Caco-2 (cell line): ENCODE data around the gene SMURF2. TPM values are rescaled to one million over a fixed set of nuclear protein-coding genes. Genes with fewer than 3 reads are reported as not detected.

ENCODE experiments used
- BruUV-seq: library from RNA; stranded (reverse); fragments of 400-500 nt; replicated peaks from 2 replicates; lab custom pipeline; 2021; lab: Mats Ljungman, UMichigan
- CTCF ChIA-PET: fragments of 300-600 bp; sonication (Branson Sonifier 250); formaldehyde crosslinking; loops from one replicate; lab custom pipeline; 2022; ENCODE audit warnings: antibody characterized with exemption; lab: Charles Lee
- POLR2A ChIA-PET: fragments of 300-600 bp; sonication (Branson Sonifier 250); formaldehyde crosslinking; loops from one replicate; lab custom pipeline; 2022; ENCODE audit warnings: antibody characterized with exemption; lab: Charles Lee
- DNase-seq, 2 experiments: peaks; one replicate each; pipeline versions ENCODE4 v3.0.0 to v3.0.0-alpha.2; 2020 to 2022
- H3K27me3 ChIP-seq: replicated peaks from 2 replicates; pipeline ENCODE4 v1.6.0; 2011; ENCODE audit warnings: low read length; ENCODE audit not compliant: control insufficient read depth, insufficient read depth
- H3K36me3 ChIP-seq: 2 replicates; pipeline ENCODE4 v1.5.1; 2011; ENCODE audit warnings: low read length; ENCODE audit not compliant: control insufficient read depth, insufficient read depth
- H3K4me1 ChIP-seq: fragments of 250-450 bp; sonication (Bioruptor Pico); 2 replicates; pipeline ENCODE4 v1.5.1; 2020; ENCODE audit warnings: mild to moderate bottlenecking
- H3K4me3 ChIP-seq: 2 replicates; pipeline ENCODE4 v1.5.1; 2011; ENCODE audit warnings: low read depth, mild to moderate bottlenecking, control low read depth, low read length
- H3K9me3 ChIP-seq: fragments of 250-450 bp; sonication (Bioruptor Pico); 2 replicates; pipeline ENCODE4 v1.5.1; 2020; ENCODE audit warnings: mild to moderate bottlenecking, moderate library complexity
- H3K27ac Mint-ChIP-seq: one replicate; pipeline ENCODE4 v1.8.0; 2022; ENCODE audit warnings: mixed read lengths; ENCODE audit not compliant: unreplicated experiment
- H3K27me3 Mint-ChIP-seq: one replicate; pipeline ENCODE4 v1.8.0; 2022; ENCODE audit warnings: mixed read lengths; ENCODE audit not compliant: insufficient read depth, unreplicated experiment
- H3K36me3 Mint-ChIP-seq: one replicate; pipeline ENCODE4 v1.8.0; 2022; ENCODE audit warnings: mild to moderate bottlenecking, mixed read lengths; ENCODE audit not compliant: insufficient read depth, unreplicated experiment
- H3K4me1 Mint-ChIP-seq: one replicate; pipeline ENCODE4 v1.8.0; 2022; ENCODE audit warnings: low read depth, mixed read lengths; ENCODE audit not compliant: unreplicated experiment
- H3K4me3 Mint-ChIP-seq: one replicate; pipeline ENCODE4 v1.8.0; 2022; ENCODE audit warnings: mild to moderate bottlenecking, moderate library complexity, mixed read lengths; ENCODE audit not compliant: unreplicated experiment
- H3K9me3 Mint-ChIP-seq: one replicate; pipeline ENCODE4 v1.8.0; 2022; ENCODE audit warnings: mixed read lengths; ENCODE audit not compliant: unreplicated experiment
- intact Hi-C: fragments of 100-400 bp; cut with micrococcal nuclease; formaldehyde crosslinking; loops from one replicate; pipeline ENCODE4 v1.10.0; 2022; ENCODE audit not compliant: unreplicated experiment
- total RNA-seq: library from RNA; stranded (reverse); gene quantifications from 2 replicates; pipeline ENCODE4 v1.2.3, GENCODE V29; 2022
- TF ChIP-seq, protein P1 (sequence below), 2 experiments: fragments of 200-600 bp in 1 of 2; IDR thresholded peaks; 1 replicate in 1 of 2; 2 replicates in 1 of 2; pipeline versions ENCODE4 v1.5.1 to v1.8.0; 2011 to 2022; ENCODE audit warnings: antibody characterized with exemption in 1 of 2, control low read depth in 1 of 2, inconsistent platforms in 1 of 2, low read depth in 1 of 2, low read length in 1 of 2, mild to moderate bottlenecking in 1 of 2, moderate library complexity in 1 of 2; ENCODE audit not compliant: insufficient read depth in 1 of 2, severe bottlenecking in 1 of 2, unreplicated experiment in 1 of 2

Gene SMURF2
- total RNA-seq, 1 experiment from 2014 or later: 26.9 TPM

DNA sequence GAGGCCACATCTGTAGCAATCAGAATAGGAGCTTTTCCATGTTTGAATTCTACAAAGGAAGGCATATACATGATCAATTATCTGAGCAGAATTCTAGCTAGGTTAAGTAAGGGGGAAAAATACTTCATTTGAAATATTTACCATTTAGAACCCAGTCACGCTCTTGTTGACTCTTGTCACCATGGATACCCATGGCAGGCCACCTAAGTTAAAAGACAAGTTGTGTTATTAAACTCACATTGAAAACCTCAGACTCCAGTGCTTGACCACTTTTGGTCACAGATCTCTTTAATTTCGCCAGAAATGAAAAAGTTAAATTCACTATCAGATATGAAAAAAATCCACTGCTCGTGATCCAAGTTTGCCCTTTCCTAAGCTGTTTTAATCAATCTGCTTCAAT is 160.1 kb downstream of the SMURF2 start:
- ChIA-PET POLR2A (no interaction called here), CTCF (interaction anchor here (0.5 kb wide), 1 partner anchor 81 kb away, joined by 3 read pairs; no protein-coding TSS in a partner anchor)
- peak overlapping the region; percentile 1 for H3K4me3 Mint-ChIP-seq
- H3K4me1 Mint-ChIP-seq: peaks cover 68% of the 10 kb centered on the region
- H3K27me3 Mint-ChIP-seq: no peaks in the 10 kb centered on the region
- Histone ChIP-seq H3K27me3 (no peaks in the 10 kb centered on the region), H3K36me3 (peaks cover 7% of the 10 kb centered on the region), H3K4me3 (no peak overlapping the region), H3K9me3 (no peaks in the 10 kb centered on the region), H3K4me1 (peaks cover 42% of the 10 kb centered on the region)
- H3K9me3 Mint-ChIP-seq: no peaks in the 10 kb centered on the region
- no TSS peak for BruUV-seq
- intact Hi-C loops: no loop called here
- peak overlapping the region; percentile 16 for H3K27ac Mint-ChIP-seq
- no peak for DNase-seq
- peaks cover 100% of the 10 kb centered on the region for H3K36me3 Mint-ChIP-seq
- TF ChIP-seq, protein P1, sequence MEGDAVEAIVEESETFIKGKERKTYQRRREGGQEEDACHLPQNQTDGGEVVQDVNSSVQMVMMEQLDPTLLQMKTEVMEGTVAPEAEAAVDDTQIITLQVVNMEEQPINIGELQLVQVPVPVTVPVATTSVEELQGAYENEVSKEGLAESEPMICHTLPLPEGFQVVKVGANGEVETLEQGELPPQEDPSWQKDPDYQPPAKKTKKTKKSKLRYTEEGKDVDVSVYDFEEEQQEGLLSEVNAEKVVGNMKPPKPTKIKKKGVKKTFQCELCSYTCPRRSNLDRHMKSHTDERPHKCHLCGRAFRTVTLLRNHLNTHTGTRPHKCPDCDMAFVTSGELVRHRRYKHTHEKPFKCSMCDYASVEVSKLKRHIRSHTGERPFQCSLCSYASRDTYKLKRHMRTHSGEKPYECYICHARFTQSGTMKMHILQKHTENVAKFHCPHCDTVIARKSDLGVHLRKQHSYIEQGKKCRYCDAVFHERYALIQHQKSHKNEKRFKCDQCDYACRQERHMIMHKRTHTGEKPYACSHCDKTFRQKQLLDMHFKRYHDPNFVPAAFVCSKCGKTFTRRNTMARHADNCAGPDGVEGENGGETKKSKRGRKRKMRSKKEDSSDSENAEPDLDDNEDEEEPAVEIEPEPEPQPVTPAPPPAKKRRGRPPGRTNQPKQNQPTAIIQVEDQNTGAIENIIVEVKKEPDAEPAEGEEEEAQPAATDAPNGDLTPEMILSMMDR (IDR thresholded peaks at IDR 0.05; ENCODE audit: insufficient read depth in 1 of 2, low read depth in 1 of 2, low read length in 1 of 2, severe bottlenecking in 1 of 2, unreplicated experiment in 1 of 2): no peak

DNA sequence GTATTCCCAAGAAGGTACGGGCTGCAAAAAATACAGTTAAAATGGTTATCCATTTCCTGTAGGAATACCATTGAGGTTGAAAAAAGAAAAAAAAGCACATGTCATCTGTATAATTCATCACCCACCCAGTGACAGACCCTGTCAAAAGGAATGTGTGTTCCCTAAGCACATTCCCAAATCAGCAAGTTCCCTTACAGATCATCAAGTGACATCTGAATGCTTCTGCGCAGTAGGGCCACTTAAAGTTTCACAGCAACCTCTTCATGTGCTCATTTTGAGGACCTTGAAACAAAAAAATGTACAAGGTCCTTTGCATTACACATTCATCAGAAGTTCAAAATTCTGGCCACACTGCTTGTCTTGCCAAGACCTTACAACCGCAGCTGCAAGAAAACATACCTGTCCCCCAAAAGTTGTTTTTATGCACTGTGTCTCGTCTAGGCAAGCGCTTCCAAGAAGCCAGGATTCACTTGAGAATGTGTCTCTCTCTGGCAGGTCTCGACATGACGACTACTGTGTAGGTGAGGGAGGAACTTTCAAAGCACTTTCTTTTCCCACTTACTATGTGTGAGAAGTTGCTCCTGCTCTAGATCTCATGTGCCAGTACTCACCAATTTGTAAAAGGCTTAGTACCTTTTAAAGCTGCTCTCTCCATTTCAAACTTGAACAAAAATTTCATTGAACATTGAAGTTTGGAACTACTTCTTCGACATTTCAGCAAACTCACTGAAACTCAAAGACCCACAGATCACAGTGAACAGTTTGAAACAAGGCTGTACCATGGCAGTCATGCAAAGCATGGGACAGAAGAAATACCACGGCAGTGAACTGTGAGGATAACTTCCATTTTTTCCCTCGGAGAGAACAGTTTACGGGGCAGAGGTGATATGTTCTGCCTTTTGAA is 161.0 kb downstream of the SMURF2 start:
- H3K9me3 ChIP-seq: no peaks in the 10 kb centered on the region
- Mint-ChIP-seq H3K27ac (peak overlapping the region; percentile 16), H3K27me3 (no peaks in the 10 kb centered on the region), H3K9me3 (no peaks in the 10 kb centered on the region), H3K36me3 (peaks cover 100% of the 10 kb centered on the region), H3K4me1 (peaks cover 68% of the 10 kb centered on the region), H3K4me3 (peak overlapping the region; percentile 25)
- no peaks in the 10 kb centered on the region for H3K27me3 ChIP-seq
- H3K36me3 ChIP-seq: peaks cover 7% of the 10 kb centered on the region
- POLR2A ChIA-PET: no interaction called here
- no TSS peak for BruUV-seq
- H3K4me3 ChIP-seq: no peak overlapping the region
- CTCF ChIA-PET: no interaction called here
- DNase-seq: no peak
- TF ChIP-seq, protein P1 (IDR thresholded peaks at IDR 0.05; ENCODE audit: insufficient read depth in 1 of 2, low read depth in 1 of 2, low read length in 1 of 2, severe bottlenecking in 1 of 2, unreplicated experiment in 1 of 2): no peak
- peaks cover 42% of the 10 kb centered on the region for H3K4me1 ChIP-seq
- intact Hi-C loops: no loop called here

DNA sequence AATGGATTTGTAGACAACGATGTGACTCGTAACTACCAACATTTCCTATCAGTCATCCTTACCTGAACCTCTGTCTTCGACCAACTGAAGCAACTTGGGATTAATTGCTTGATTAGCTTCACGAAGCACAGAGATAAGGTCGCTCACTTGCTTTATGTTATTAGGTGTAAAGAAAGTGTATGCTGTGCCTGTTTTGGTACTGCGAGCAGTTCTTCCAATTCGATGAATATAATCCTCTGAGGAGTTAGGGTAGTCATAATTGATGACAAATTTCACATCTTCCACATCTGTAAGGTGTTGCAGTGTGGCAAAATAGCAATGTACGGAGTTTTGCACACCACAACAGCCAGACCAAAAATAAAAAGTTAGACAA is 161.6 kb downstream of the SMURF2 start:
- intact Hi-C loops: no loop called here
- Histone ChIP-seq H3K9me3 (no peaks in the 10 kb centered on the region), H3K27me3 (no peaks in the 10 kb centered on the region), H3K36me3 (peaks cover 7% of the 10 kb centered on the region), H3K4me1 (peaks cover 42% of the 10 kb centered on the region), H3K4me3 (no peak overlapping the region)
- Mint-ChIP-seq H3K4me1 (peaks cover 68% of the 10 kb centered on the region), H3K4me3 (peak overlapping the region; percentile 55), H3K9me3 (no peaks in the 10 kb centered on the region), H3K36me3 (peaks cover 100% of the 10 kb centered on the region), H3K27me3 (no peaks in the 10 kb centered on the region), H3K27ac (peak overlapping the region; percentile 16)
- BruUV-seq: no TSS peak
- ChIA-PET POLR2A (no interaction called here), CTCF (no interaction called here)
- DNase-seq: no peak
- TF ChIP-seq, protein P1 (IDR thresholded peaks at IDR 0.05; ENCODE audit: insufficient read depth in 1 of 2, low read depth in 1 of 2, low read length in 1 of 2, severe bottlenecking in 1 of 2, unreplicated experiment in 1 of 2): no peak
